Endodermal cell (in vitro differentiated cells): Measurements from ENCODE around the gene R3HDM4. TPM values are rescaled to one million over a fixed set of nuclear protein-coding genes. Genes with fewer than 3 reads are reported as not detected.

Experiments
- DNase-seq: peaks from one replicate; pipeline ENCODE4 v3.0.0-alpha.2; 2017
- H3K27ac ChIP-seq: 2 replicates; pipeline ENCODE4 v1.5.1; 2013; ENCODE audit warnings: mild to moderate bottlenecking, low read depth, low read length, moderate library complexity
- H3K27me3 ChIP-seq: 2 replicates; pipeline ENCODE4 v1.6.1; 2013; ENCODE audit warnings: mild to moderate bottlenecking, low read length, moderate library complexity; ENCODE audit not compliant: insufficient read depth, control insufficient read depth, poor library complexity, severe bottlenecking
- H3K36me3 ChIP-seq: 2 replicates; pipeline ENCODE4 v1.7.0; 2013; ENCODE audit warnings: mild to moderate bottlenecking, low read length, moderate library complexity; ENCODE audit not compliant: control insufficient read depth, insufficient read depth
- H3K4me1 ChIP-seq: one replicate; pipeline ENCODE4 v1.7.0; 2013; ENCODE audit warnings: low read length; ENCODE audit not compliant: control insufficient read depth, insufficient read depth
- H3K4me3 ChIP-seq: 2 replicates; pipeline ENCODE4 v1.5.1; 2013; ENCODE audit warnings: mild to moderate bottlenecking, low read length, moderate library complexity
- H3K9ac ChIP-seq: 2 replicates; pipeline ENCODE4 v1.6.1; 2013; ENCODE audit warnings: mild to moderate bottlenecking, low read length, moderate library complexity; ENCODE audit not compliant: poor library complexity, severe bottlenecking; ENCODE audit errors: extremely low read depth
- H3K9me3 ChIP-seq: 2 replicates; pipeline ENCODE4 v1.6.1; 2013; ENCODE audit warnings: mild to moderate bottlenecking, low read length, moderate library complexity; ENCODE audit not compliant: control insufficient read depth
- H3K27ac Mint-ChIP-seq: 2 replicates; pipeline ENCODE4 v1.8.0; 2020; ENCODE audit warnings: mixed read lengths
- H3K27me3 Mint-ChIP-seq: 2 replicates; pipeline ENCODE4 v1.8.0; 2021; ENCODE audit warnings: mild to moderate bottlenecking, mixed read lengths; ENCODE audit not compliant: insufficient read depth
- H3K36me3 Mint-ChIP-seq: 2 replicates; pipeline ENCODE4 v1.8.0; 2020; ENCODE audit warnings: low read depth, mixed read lengths
- H3K4me1 Mint-ChIP-seq: 2 replicates; pipeline ENCODE4 v1.8.0; 2020; ENCODE audit warnings: mixed read lengths
- H3K4me3 Mint-ChIP-seq: 2 replicates; pipeline ENCODE4 v1.8.0; 2020; ENCODE audit warnings: mild to moderate bottlenecking, moderate library complexity, mixed read lengths
- H3K9me3 Mint-ChIP-seq: 2 replicates; pipeline ENCODE4 v1.8.0; 2020; ENCODE audit warnings: mild to moderate bottlenecking, mixed read lengths
- WGBS, 2 experiments: methylation state at CpG; one replicate each; pipeline versions ENCODE4 v1.1.5 to v1.1.7; 2013; ENCODE audit warnings: missing lambda C conversion rate in 2 of 2, mixed read lengths in 1 of 2; ENCODE audit not compliant: insufficient coverage in 1 of 2, insufficient read length in 1 of 2; 5-methylcytosine and 5-hydroxymethylcytosine counted together
- total RNA-seq, 2 donors: library from RNA; stranded (reverse); fragmentation: NEBNext Ultra II Directional in 1 of 2; extraction: Animal tissue kit (Norgen Biotek cat#: 25700) in 1 of 2; gene quantifications; 2 replicates in 1 of 2; 3 replicates in 1 of 2; pipeline ENCODE4 v1.2.1, GENCODE V29; 2021
- TF ChIP-seq, protein P1 (sequence below): fragments of 200-600 bp; sonication (generic); conservative IDR thresholded peaks from 2 replicates; pipeline ENCODE4 v1.5.0; 2021; ENCODE audit warnings: antibody characterized with exemption, mild to moderate bottlenecking

Gene R3HDM4
- total RNA-seq, 2 donors from 2014 or later = 61.1 to 64.7 TPM

DNA sequence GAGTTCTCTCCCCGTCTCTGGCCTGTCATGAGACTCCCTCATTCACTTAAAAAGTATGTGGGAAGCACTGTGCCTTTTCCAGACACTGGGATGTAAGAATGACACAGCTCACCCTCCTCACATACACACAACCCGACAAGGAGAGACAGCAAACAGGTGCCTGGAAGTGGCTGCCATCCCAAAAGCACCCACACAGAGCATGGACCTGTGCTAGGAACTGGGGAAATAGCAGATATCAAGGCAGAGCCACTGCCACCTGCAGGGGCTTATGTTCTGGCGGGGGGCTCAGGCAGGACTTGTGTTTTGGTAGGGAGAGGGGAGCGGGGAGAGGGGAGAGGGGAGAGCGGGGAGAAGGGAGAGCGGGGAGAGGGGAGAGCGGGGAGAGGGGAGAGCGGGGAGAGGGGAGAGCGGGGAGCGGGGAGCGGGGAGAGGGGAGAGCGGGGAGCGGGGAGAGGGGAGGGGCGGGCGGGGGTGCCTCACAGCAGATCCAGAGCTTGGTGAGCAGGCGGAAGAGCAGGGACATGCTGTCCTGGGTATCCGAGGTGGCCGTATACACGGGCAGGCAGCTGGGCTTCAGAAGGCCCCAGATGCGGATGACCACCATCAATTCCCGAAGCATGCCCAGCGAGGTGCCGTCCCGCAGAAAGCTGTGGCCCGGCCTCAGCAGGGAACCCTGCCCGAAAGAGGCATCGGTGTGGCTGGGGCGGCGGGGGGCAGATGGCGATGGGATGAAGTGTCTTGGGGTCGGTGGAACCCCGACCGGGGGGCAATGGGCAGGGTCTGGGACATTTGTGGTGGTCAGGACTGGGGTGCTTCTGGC is 41.4 kb downstream of the R3HDM4 start:
- WGBS, 2 experiments = 59 to 74% methylated on average over 15 to 20 of the region's 33 CpGs
- Histone ChIP-seq H3K4me3 (no peak overlapping the region), H3K9ac (no peak overlapping the region), H3K27ac (peak overlapping the region; percentile 44), H3K4me1 (no peaks in the 10 kb centered on the region), H3K9me3 (no peaks in the 10 kb centered on the region), H3K36me3 (peaks cover 29% of the 10 kb centered on the region), H3K27me3 (no peaks in the 10 kb centered on the region)
- no peak overlapping the region for H3K4me3 Mint-ChIP-seq
- DNase-seq = peak; percentile 84
- no peaks in the 10 kb centered on the region for H3K27me3 Mint-ChIP-seq
- H3K36me3 Mint-ChIP-seq = peaks cover 40% of the 10 kb centered on the region
- TF ChIP-seq, protein P1, sequence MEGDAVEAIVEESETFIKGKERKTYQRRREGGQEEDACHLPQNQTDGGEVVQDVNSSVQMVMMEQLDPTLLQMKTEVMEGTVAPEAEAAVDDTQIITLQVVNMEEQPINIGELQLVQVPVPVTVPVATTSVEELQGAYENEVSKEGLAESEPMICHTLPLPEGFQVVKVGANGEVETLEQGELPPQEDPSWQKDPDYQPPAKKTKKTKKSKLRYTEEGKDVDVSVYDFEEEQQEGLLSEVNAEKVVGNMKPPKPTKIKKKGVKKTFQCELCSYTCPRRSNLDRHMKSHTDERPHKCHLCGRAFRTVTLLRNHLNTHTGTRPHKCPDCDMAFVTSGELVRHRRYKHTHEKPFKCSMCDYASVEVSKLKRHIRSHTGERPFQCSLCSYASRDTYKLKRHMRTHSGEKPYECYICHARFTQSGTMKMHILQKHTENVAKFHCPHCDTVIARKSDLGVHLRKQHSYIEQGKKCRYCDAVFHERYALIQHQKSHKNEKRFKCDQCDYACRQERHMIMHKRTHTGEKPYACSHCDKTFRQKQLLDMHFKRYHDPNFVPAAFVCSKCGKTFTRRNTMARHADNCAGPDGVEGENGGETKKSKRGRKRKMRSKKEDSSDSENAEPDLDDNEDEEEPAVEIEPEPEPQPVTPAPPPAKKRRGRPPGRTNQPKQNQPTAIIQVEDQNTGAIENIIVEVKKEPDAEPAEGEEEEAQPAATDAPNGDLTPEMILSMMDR = no peak
- H3K9me3 Mint-ChIP-seq = peaks cover 5% of the 10 kb centered on the region
- H3K4me1 Mint-ChIP-seq = peaks cover 5% of the 10 kb centered on the region
- H3K27ac Mint-ChIP-seq = no peak overlapping the region

DNA sequence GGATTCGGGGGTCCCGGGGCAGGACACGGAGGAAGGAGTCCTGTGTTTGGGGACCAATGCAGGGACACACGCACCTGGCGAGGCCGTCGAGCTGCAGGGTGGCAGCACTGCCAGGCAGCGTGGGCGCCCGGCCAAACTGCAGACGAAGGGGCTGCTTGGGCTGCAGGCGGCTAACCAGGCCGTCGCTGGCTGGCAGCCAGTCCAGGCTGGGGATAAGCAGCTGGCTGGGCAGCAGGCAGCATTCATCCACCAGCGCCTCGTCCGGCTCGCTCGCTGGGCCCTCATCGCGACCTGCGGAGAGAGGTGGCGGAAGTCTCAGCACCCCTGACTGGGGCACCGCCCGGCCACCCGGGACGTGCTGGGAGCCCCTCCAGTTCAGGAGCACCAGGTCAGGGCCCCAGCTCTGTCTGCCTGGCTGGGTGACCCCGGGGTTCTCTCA is 42.0 kb downstream of the R3HDM4 start:
- Histone ChIP-seq H3K4me3 (no peak overlapping the region), H3K9ac (no peak overlapping the region), H3K27me3 (no peaks in the 10 kb centered on the region), H3K27ac (no peak overlapping the region), H3K9me3 (no peaks in the 10 kb centered on the region), H3K4me1 (no peaks in the 10 kb centered on the region), H3K36me3 (peaks cover 29% of the 10 kb centered on the region)
- 93 to 95% methylated on average over 15 to 28 of the region's 28 CpGs for WGBS, 2 experiments
- Mint-ChIP-seq H3K4me1 (peaks cover 5% of the 10 kb centered on the region), H3K27ac (no peak overlapping the region), H3K36me3 (peaks cover 37% of the 10 kb centered on the region), H3K9me3 (peaks cover 5% of the 10 kb centered on the region), H3K4me3 (no peak overlapping the region), H3K27me3 (no peaks in the 10 kb centered on the region)
- TF ChIP-seq, protein P1 = no peak
- DNase-seq = peak; percentile 52

DNA sequence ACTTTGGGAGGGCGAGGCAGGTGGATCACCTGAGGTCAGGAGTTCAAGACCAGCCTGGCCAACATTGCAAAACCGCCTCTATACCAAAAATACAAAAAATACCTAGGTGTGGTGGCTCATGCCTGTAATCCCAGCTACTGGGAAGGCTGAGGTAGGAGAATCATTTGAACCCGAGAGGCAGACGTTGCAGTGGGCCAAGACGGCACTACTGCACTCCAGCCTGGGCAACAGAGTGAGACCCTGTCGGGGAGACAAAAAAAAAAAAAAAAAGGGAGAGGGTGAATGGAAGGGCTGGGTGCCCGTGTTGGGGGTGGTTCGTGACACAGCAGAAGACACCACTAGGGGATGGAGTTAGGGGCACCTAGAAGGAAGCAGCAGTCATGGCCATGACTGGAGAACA is 42.7 kb downstream of the R3HDM4 start:
- Histone ChIP-seq H3K27ac (no peak overlapping the region), H3K9me3 (no peaks in the 10 kb centered on the region), H3K4me3 (no peak overlapping the region), H3K9ac (no peak overlapping the region), H3K27me3 (no peaks in the 10 kb centered on the region), H3K4me1 (no peaks in the 10 kb centered on the region), H3K36me3 (peaks cover 29% of the 10 kb centered on the region)
- Mint-ChIP-seq H3K4me1 (peaks cover 5% of the 10 kb centered on the region), H3K27me3 (no peaks in the 10 kb centered on the region), H3K36me3 (peaks cover 40% of the 10 kb centered on the region), H3K9me3 (peaks cover 5% of the 10 kb centered on the region), H3K27ac (no peak overlapping the region), H3K4me3 (no peak overlapping the region)
- TF ChIP-seq, protein P1 = no peak
- 78 to 93% methylated on average over 6 to 8 of the region's 8 CpGs for whole genome bisulfite sequencing, 2 experiments
- no peak for DNase-seq
